Measurements from ENCODE around the gene BEST1.

BEST1 gene

GRCh38 chr11:61950035-61950547 lies at the start of gene BEST1:
BEST1 (plus strand) TSS chr11:61950351; CDS start chr11:61951807, 1,456 bp downstream.
- no peak within 1 kb of the TSS for H3K4me3 ChIP-seq (ENCODE audit: low read length)
- DNase-seq (ENCODE audit: low read depth) = no peak
- no peak for TF ChIP-seq CTCF (IDR thresholded peaks at IDR 0.05; ENCODE audit: insufficient read depth, low read depth, low read length, missing control alignments)

- DNase-seq (ENCODE audit: low read depth) = no peak
- TF ChIP-seq CTCF (IDR thresholded peaks at IDR 0.05; ENCODE audit: insufficient read depth, low read depth, low read length, missing control alignments) = no peak
- H3K4me3 ChIP-seq (ENCODE audit: low read length) = no peak overlapping the region
Observed at GRCh38 chr11:61901397-61901796, 48.8 kb upstream of the BEST1 start.

- H3K4me3 ChIP-seq (ENCODE audit: low read length) = no peak overlapping the region
- TF ChIP-seq CTCF (IDR thresholded peaks at IDR 0.05; ENCODE audit: insufficient read depth, low read depth, low read length, missing control alignments) = no peak
- DNase-seq (ENCODE audit: low read depth) = no peak
Observed at GRCh38 chr11:61902313-61902712, 47.8 kb upstream of the BEST1 start.

GRCh38 chr11:61903845-61904244 lies 46.3 kb upstream of the BEST1 start:
- no peak for DNase-seq (ENCODE audit: low read depth)
- H3K4me3 ChIP-seq (ENCODE audit: low read length) = no peak overlapping the region
- no peak for TF ChIP-seq CTCF (IDR thresholded peaks at IDR 0.05; ENCODE audit: insufficient read depth, low read depth, low read length, missing control alignments)

- peak; percentile 41 for DNase-seq (ENCODE audit: low read depth)
- no peak overlapping the region for H3K4me3 ChIP-seq (ENCODE audit: low read length)
- TF ChIP-seq CTCF (IDR thresholded peaks at IDR 0.05; ENCODE audit: insufficient read depth, low read depth, low read length, missing control alignments) = no peak
Observed at GRCh38 chr11:61904539-61905048, 45.6 kb upstream of the BEST1 start.

GRCh38 chr11:61905067-61905696 lies 45.0 kb upstream of the BEST1 start:
- no peak overlapping the region for H3K4me3 ChIP-seq (ENCODE audit: low read length)
- no peak for DNase-seq (ENCODE audit: low read depth)
- TF ChIP-seq CTCF (IDR thresholded peaks at IDR 0.05; ENCODE audit: insufficient read depth, low read depth, low read length, missing control alignments) = no peak
